IMR-90 (cell line): ENCODE data around the gene ATP13A2. TPM values are rescaled to one million over a fixed set of nuclear protein-coding genes. Genes with fewer than 3 reads are reported as not detected.

ENCODE experiments used
- ATAC-seq: fragments of 200-7000 bp; cut with Tn5 transposase; 2 replicates; pipeline ENCODE4 v1.9.1; 2020; ENCODE audit warnings: low read depth, mild to moderate bottlenecking, moderate library complexity
- BruUV-seq: library from RNA; stranded (reverse); fragments of 400-500 nt; replicated peaks from 2 replicates; lab custom pipeline; 2021; lab: Mats Ljungman, UMichigan
- CTCF ChIA-PET: fragments of 300-600 bp; formaldehyde crosslinking; extraction: SDS; loops from one replicate; lab custom pipeline; 2021; ENCODE audit warnings: antibody characterized with exemption; lab: Yijun Ruan, JAX
- POLR2A ChIA-PET: fragments of 300-600 bp; sonication (Branson Sonifier 250); formaldehyde crosslinking; loops from one replicate; lab custom pipeline; 2022; ENCODE audit warnings: antibody characterized with exemption; ENCODE audit not compliant: unreplicated experiment; lab: Charles Lee
- DNase-seq: peaks from one replicate; pipeline ENCODE4 v3.0.0; 2013
- H2AFZ ChIP-seq: replicated peaks from 2 replicates; pipeline ENCODE3; 2013; ENCODE audit warnings: low read length, mild to moderate bottlenecking; ENCODE audit not compliant: poor library complexity
- H2AK5ac ChIP-seq: 2 replicates; pipeline ENCODE4 v1.6.1; 2013; ENCODE audit warnings: low read depth, low read length, inconsistent platforms
- H2AK9ac ChIP-seq: replicated peaks from 2 replicates; pipeline ENCODE3; 2013; ENCODE audit warnings: mild to moderate bottlenecking, low read depth, low read length, moderate library complexity; ENCODE audit not compliant: poor library complexity
- H2BK120ac ChIP-seq: 2 replicates; pipeline ENCODE4 v1.6.1; 2013; ENCODE audit warnings: low read depth, low read length, inconsistent platforms
- H2BK15ac ChIP-seq: 3 replicates; pipeline ENCODE4 v1.6.1; 2013; ENCODE audit warnings: low read depth, low read length, inconsistent platforms
- H2BK20ac ChIP-seq: 2 replicates; pipeline ENCODE4 v1.6.1; 2013; ENCODE audit warnings: low read depth, mild to moderate bottlenecking, inconsistent platforms, low read length, moderate library complexity
- H2BK5ac ChIP-seq: 2 replicates; pipeline ENCODE4 v1.6.1; 2013; ENCODE audit warnings: mild to moderate bottlenecking, low read depth, low read length, inconsistent platforms; ENCODE audit not compliant: poor library complexity, severe bottlenecking
- H3K14ac ChIP-seq: replicated peaks from 2 replicates; pipeline ENCODE4 v1.6.1; 2013; ENCODE audit warnings: low read depth, low read length, inconsistent platforms
- H3K18ac ChIP-seq: 2 replicates; pipeline ENCODE4 v1.6.1; 2013; ENCODE audit warnings: low read depth, low read length, control low read depth
- H3K23ac ChIP-seq: 2 replicates; pipeline ENCODE4 v1.6.1; 2013; ENCODE audit warnings: low read depth, low read length, inconsistent platforms
- H3K27ac ChIP-seq: 2 replicates; pipeline ENCODE4 v1.5.1; 2013; ENCODE audit warnings: mild to moderate bottlenecking, control low read depth, low read length; ENCODE audit not compliant: insufficient read depth
- H3K27me3 ChIP-seq: 2 replicates; pipeline ENCODE4 v1.6.1; 2013; ENCODE audit warnings: low read length; ENCODE audit not compliant: control insufficient read depth, insufficient read depth
- H3K36me3 ChIP-seq: 2 replicates; pipeline ENCODE4 v1.6.1; 2013; ENCODE audit warnings: low read length, mixed read lengths; ENCODE audit not compliant: control insufficient read depth, insufficient read depth
- H3K4ac ChIP-seq: 2 replicates; pipeline ENCODE4 v1.6.1; 2013; ENCODE audit warnings: low read depth, low read length, inconsistent platforms
- H3K4me1 ChIP-seq: 2 replicates; pipeline ENCODE4 v1.6.1; 2013; ENCODE audit warnings: low read length, mixed read lengths; ENCODE audit not compliant: control insufficient read depth, insufficient read depth
- H3K4me2 ChIP-seq: 2 replicates; pipeline ENCODE4 v1.6.1; 2013; ENCODE audit warnings: low read depth, mild to moderate bottlenecking, control low read depth, low read length, moderate library complexity
- H3K4me3 ChIP-seq: 2 replicates; pipeline ENCODE4 v1.5.1; 2013; ENCODE audit warnings: low read depth, mild to moderate bottlenecking, control low read depth, low read length, moderate library complexity; ENCODE audit not compliant: insufficient read depth
- H3K56ac ChIP-seq: 2 replicates; pipeline ENCODE4 v1.6.1; 2013; ENCODE audit warnings: low read length, inconsistent platforms; ENCODE audit not compliant: insufficient read depth; ENCODE audit errors: extremely low read depth
- H3K79me1 ChIP-seq, 2 experiments: 2 replicates each; pipeline ENCODE4 v1.6.1; 2013; ENCODE audit warnings: low read length in 2 of 2, inconsistent platforms in 1 of 2, low read depth in 1 of 2
- H3K9ac ChIP-seq: 2 replicates; pipeline ENCODE4 v1.6.1; 2013; ENCODE audit warnings: low read depth, low read length, control low read depth
- H3K9me1 ChIP-seq: 2 replicates; pipeline ENCODE4 v1.6.1; 2013; ENCODE audit warnings: low read length, inconsistent platforms; ENCODE audit not compliant: insufficient read depth
- H3K9me3 ChIP-seq: 2 replicates; pipeline ENCODE4 v1.6.1; 2013; ENCODE audit warnings: low read length; ENCODE audit not compliant: control insufficient read depth, insufficient read depth
- H4K20me1 ChIP-seq: 2 replicates; pipeline ENCODE4 v1.6.1; 2013; ENCODE audit warnings: low read length, inconsistent platforms; ENCODE audit not compliant: insufficient read depth
- H4K5ac ChIP-seq: 2 replicates; pipeline ENCODE4 v1.6.1; 2013; ENCODE audit warnings: mild to moderate bottlenecking, low read depth, low read length, control low read depth
- H4K8ac ChIP-seq, 2 experiments: 2 replicates each; pipeline ENCODE4 v1.6.1; 2013; ENCODE audit warnings: low read depth in 2 of 2, low read length in 2 of 2, control low read depth in 1 of 2, inconsistent platforms in 1 of 2
- H4K91ac ChIP-seq: 2 replicates; pipeline ENCODE4 v1.6.1; 2013; ENCODE audit warnings: low read depth, low read length, inconsistent platforms; ENCODE audit not compliant: insufficient read depth
- BHLHE40 ChIP-seq: fragments of 150-350 bp; IDR thresholded peaks from 2 replicates; pipeline ENCODE4 v1.6.1; 2016; ENCODE audit warnings: mild to moderate bottlenecking, low read depth, low read length
- CEBPB ChIP-seq: IDR thresholded peaks from 2 replicates; pipeline ENCODE4 v1.6.1; 2012; ENCODE audit warnings: low read depth, low read length, improper control_type of control experiment
- CHD1 ChIP-seq: IDR thresholded peaks from 2 replicates; pipeline ENCODE4 v1.6.1; 2012; ENCODE audit warnings: low read depth, low read length, improper control_type of control experiment
- CTCF ChIP-seq: conservative IDR thresholded peaks from 2 replicates; pipeline ENCODE4 v1.5.1; 2012; ENCODE audit warnings: mild to moderate bottlenecking, low read depth, low read length, improper control_type of control experiment
- ELK1 ChIP-seq: fragments of 150-350 bp; IDR thresholded peaks from 2 replicates; pipeline ENCODE4 v1.6.1; 2016; ENCODE audit warnings: low read depth, mild to moderate bottlenecking, low read length, moderate library complexity, borderline replicate concordance
- FOS ChIP-seq: fragments of 150-350 bp; IDR thresholded peaks from 2 replicates; pipeline ENCODE4 v1.6.1; 2016; ENCODE audit warnings: low read depth, low read length
- MAFK ChIP-seq: IDR thresholded peaks from 2 replicates; pipeline ENCODE4 v1.6.1; 2012; ENCODE audit warnings: low read depth, low read length, improper control_type of control experiment
- MAZ ChIP-seq: IDR thresholded peaks from 2 replicates; pipeline ENCODE4 v1.6.1; 2012; ENCODE audit warnings: low read depth, mild to moderate bottlenecking, low read length, improper control_type of control experiment, moderate library complexity, borderline replicate concordance
- MXI1 ChIP-seq: IDR thresholded peaks from 2 replicates; pipeline ENCODE4 v1.6.1; 2012; ENCODE audit warnings: low read depth, mild to moderate bottlenecking, low read length, moderate library complexity, borderline replicate concordance
- NFE2L2 ChIP-seq: fragments of 150-350 bp; IDR thresholded peaks from 2 replicates; pipeline ENCODE4 v1.6.1; 2016; ENCODE audit warnings: low read depth, mild to moderate bottlenecking, low read length
- POLR2A ChIP-seq: IDR thresholded peaks from 2 replicates; pipeline ENCODE4 v1.6.1; 2012; ENCODE audit warnings: mild to moderate bottlenecking, low read depth, low read length
- RAD21 ChIP-seq: IDR thresholded peaks from 2 replicates; pipeline ENCODE4 v1.6.1; 2012; ENCODE audit warnings: low read length, improper control_type of control experiment
- RCOR1 ChIP-seq: IDR thresholded peaks from 2 replicates; pipeline ENCODE4 v1.6.1; 2012; ENCODE audit warnings: mild to moderate bottlenecking, low read length, improper control_type of control experiment; ENCODE audit not compliant: insufficient replicate concordance
- RFX5 ChIP-seq: IDR thresholded peaks from 2 replicates; pipeline ENCODE4 v1.8.0; 2012; ENCODE audit warnings: low read depth, mild to moderate bottlenecking, low read length, moderate library complexity
- SMC3 ChIP-seq: fragments of 150-350 bp; IDR thresholded peaks from 2 replicates; pipeline ENCODE4 v1.6.1; 2016; ENCODE audit warnings: low read depth, mild to moderate bottlenecking, antibody characterized with exemption, low read length, moderate library complexity
- USF2 ChIP-seq: fragments of 150-350 bp; IDR thresholded peaks from 2 replicates; pipeline ENCODE4 v1.6.1; 2017; ENCODE audit warnings: mild to moderate bottlenecking, antibody characterized with exemption, low read length, low read depth
- WGBS, 2 experiments: methylation state at CpG; one replicate each; pipeline versions ENCODE4 v1.1.5 to v1.1.7; 2013; ENCODE audit warnings: missing lambda C conversion rate in 2 of 2; ENCODE audit not compliant: insufficient read length in 1 of 2; ENCODE audit errors: extremely low coverage in 2 of 2; 5-methylcytosine and 5-hydroxymethylcytosine counted together
- dilution Hi-C: fragments of 300-500 bp; cut with HindIII; formaldehyde crosslinking; loops from one replicate; pipeline ENCODE4 v1.14.3; 2018; ENCODE audit warnings: low sequenced_read_pairs; ENCODE audit not compliant: unreplicated experiment
- in situ Hi-C: fragments of 300-500 bp; cut with MboI; formaldehyde crosslinking; loops from 3 replicates; pipeline ENCODE4 v1.14.3; 2019; ENCODE audit warnings: low sequenced_read_pairs, inconsistent platforms, mixed read lengths
- intact Hi-C: fragments of 100-400 bp; cut with micrococcal nuclease; formaldehyde crosslinking; loops from 2 replicates; pipeline ENCODE4 v1.10.0; 2022
- polyA plus RNA-seq, 3 experiments: library from polyadenylated mRNA; depleted of rRNA; stranded (reverse); fragments of >200 nt; gene quantifications; 2 replicates each; pipeline ENCODE4 v1.2.3, GENCODE V29; 2012; ENCODE audit warnings: low replicate concordance in 1 of 3
- total RNA-seq: library from RNA; depleted of rRNA; stranded (reverse); fragments of >200 nt; gene quantifications from 2 replicates; pipeline ENCODE4 v1.2.3, GENCODE V29; 2012

ATP13A2 gene
- total and polyA plus RNA-seq, 2 of the 4 experiments (the other 2 are of a cell fraction): 5.7 to 18.9 TPM

GRCh38 chr1:16973215-16973614 lies 38.5 kb downstream of the ATP13A2 start:
- Histone ChIP-seq H3K4ac (no peak overlapping the region), H2AK5ac (no peak overlapping the region), H3K9me3 (no peaks in the 10 kb centered on the region), H3K27me3 (no peaks in the 10 kb centered on the region), H4K5ac (no peak overlapping the region), H2BK15ac (no peak overlapping the region), H3K4me1 (no peaks in the 10 kb centered on the region), H3K9ac (no peak overlapping the region), H4K8ac (no peak overlapping the region), H2BK20ac (no peak overlapping the region), H2AK9ac (peak overlapping the region; percentile 28), H2BK5ac (no peak overlapping the region), H3K18ac (no peak overlapping the region), H3K23ac (no peak overlapping the region), H3K79me1 (no peaks in the 10 kb centered on the region; a peak in 1 of 4 replicates), H3K14ac (no peak overlapping the region), H3K9me1 (no peaks in the 10 kb centered on the region), H3K27ac (no peak overlapping the region), H3K4me3 (no peak overlapping the region), H4K20me1 (no peaks in the 10 kb centered on the region; the same call in 1 of the 2 replicates), H3K56ac (no peak overlapping the region), H3K36me3 (peaks cover 5% of the 10 kb centered on the region; the same call in 1 of the 2 replicates), H2BK120ac (no peak overlapping the region), H4K91ac (no peak overlapping the region), H2AFZ (no peak overlapping the region), H3K4me2 (no peak overlapping the region)
- in situ Hi-C loops: no loop called here
- no peak for DNase-seq
- dilution Hi-C loops: no loop called here
- POLR2A ChIA-PET: no interaction called here
- no CpG with 5 or more reads among the region's 9 CpGs for WGBS, 2 experiments
- ATAC-seq: no peak
- TF ChIP-seq CHD1 (no peak), POLR2A (no peak), RAD21 (no peak), CTCF (no peak), MAFK (no peak), BHLHE40 (no peak), ELK1 (no peak), MXI1 (no peak), MAZ (no peak), CEBPB (no peak), SMC3 (no peak), FOS (no peak), RCOR1 (no peak), NFE2L2 (no peak), USF2 (no peak), RFX5 (no peak)
- no TSS peak for BruUV-seq
- intact Hi-C loops: no loop called here
- CTCF ChIA-PET: no interaction called here
